ENCODE results near the gene GARIN3.
"Not testable (repeated sequence)": the region's sequence is repeated elsewhere in the genome, so short reads cannot be mapped to it uniquely, and the experiment has no call there.

The GARIN3 gene

DNA sequence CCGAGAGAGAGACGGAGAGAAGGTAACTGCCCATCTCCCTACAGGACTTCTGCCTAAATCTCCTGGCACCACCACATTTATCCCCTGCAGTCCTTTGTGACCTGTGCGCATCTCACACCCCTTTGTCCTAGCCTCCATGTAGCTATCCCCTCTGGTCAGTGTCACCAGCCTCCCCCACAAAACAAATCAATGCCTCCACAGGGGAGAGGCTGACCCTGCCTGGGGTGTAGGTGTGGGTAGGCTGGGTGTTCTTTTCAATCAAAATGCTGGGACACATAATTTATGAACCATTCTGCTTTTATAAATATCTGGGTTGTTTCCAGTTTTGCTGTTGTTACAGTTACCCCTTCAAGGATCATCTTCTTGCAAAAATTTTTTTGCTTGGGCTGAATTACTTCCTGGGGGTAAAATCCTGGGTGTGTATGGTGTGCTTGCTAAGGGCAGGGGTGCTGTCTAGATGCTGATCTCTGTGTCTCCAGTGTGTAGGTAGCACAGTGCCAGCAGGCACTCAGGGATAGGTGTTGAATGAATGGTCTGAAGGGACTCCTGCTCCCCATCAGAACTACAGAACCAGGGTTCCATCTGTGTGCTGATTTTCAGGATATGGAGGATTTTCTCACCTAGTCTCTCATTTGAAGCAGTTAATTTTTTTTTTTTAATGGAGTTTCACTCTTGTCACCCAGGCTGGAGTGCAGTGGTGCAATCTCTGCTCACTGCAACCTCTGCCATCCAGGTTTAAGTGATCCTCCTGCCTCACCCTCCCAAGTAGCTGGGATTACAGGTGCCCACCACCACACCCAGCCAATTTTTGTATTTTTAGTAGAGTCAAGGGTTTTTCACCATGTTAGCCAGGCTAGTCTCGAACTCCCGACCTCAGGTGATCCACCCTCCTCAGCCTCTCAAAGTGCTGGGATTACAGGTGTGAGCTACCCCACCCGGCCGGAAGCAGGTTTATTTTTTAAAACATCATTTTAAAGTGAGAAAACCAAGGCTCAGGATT is at the start of gene GARIN3:
Gene GARIN3, minus strand, starts transcription at position 51 of the 1,000 bp plus-strand sequence. CDS start 96 bp downstream, outside the sequence.
- DNase-seq (ENCODE audit: low read depth) = no peak

DNA sequence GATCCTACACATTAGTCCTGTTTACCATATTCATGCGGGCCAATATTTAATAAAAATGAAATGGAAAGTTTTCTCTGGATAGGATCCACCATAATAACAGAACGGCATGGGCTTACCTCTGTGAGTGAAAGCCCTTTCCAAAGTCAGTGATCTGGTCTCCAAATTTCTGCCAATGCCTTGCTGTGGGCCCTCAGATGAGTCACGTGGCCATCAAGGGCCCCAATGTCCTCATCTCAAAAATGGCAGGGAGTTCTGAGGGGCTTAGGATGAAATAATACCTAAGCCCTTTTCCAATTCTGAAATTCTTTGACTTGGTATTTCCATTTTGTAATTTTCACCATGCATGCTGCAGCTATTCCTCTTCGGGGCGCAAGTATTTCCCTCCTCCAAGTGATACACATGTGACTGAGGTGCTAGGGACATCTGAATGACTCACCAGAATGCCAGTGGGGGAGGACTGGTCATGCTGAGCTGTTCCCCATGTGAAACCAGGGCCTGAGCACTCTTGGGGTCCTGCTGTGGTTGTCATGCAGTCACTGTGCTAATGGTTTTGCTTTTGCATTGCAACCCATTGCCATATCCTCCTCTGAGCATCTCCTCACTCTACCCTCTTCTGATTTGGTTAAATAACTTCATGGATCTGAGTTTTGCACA is 49.6 kb upstream of the GARIN3 start:
- no peak for DNase-seq (ENCODE audit: low read depth)

GRCh38 chr5:157214861-157215513 is 48.9 kb upstream of the GARIN3 start:
- no peak for DNase-seq (ENCODE audit: low read depth)

DNA sequence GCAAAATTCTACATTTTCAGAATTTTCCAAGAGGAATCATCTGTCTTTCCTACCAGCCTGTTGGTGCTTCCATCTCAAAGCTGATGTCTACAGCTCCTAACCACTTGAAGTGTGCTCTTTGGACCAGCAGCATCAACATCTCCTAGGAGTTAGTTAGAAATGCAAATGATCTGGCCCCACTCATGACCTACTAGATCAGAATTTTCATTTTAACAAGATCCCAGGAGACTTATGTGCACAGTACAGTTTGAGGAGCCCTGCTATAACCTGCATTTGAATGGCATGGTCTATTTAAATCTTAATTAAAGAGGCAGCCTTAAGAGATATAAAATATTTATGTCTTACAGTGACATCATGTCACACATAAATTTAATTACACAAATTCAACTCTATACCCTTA is 48.4 kb upstream of the GARIN3 start:
- DNase-seq (ENCODE audit: low read depth) = no peak

- no peak for DNase-seq (ENCODE audit: low read depth)
Measured at GRCh38 chr5:157213527-157214243, 47.6 kb upstream of the GARIN3 start.

DNA sequence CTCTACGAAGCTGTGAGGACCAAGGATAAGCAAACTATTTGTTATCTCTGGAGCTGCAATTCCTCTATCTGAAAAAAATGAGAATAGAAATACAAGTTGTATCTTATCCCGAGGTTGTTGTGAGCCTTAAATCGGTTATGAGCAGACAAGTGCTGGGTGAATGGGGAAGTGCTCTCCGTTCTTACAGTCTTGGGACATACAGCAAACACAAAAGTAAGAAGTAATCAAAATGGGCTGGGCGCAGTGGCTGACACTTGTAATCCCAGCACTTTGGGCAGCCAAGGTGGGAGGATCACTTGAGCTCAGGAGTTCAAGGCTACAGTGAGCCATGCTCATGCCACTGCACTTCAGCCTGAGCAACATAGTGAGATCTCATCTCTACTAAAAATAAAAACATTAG is 46.2 kb upstream of the GARIN3 start:
- no peak for DNase-seq (ENCODE audit: low read depth)

- DNase-seq (ENCODE audit: low read depth) = not testable (repeated sequence)
Measured at GRCh38 chr5:157210652-157211051, 44.6 kb upstream of the GARIN3 start.

DNA sequence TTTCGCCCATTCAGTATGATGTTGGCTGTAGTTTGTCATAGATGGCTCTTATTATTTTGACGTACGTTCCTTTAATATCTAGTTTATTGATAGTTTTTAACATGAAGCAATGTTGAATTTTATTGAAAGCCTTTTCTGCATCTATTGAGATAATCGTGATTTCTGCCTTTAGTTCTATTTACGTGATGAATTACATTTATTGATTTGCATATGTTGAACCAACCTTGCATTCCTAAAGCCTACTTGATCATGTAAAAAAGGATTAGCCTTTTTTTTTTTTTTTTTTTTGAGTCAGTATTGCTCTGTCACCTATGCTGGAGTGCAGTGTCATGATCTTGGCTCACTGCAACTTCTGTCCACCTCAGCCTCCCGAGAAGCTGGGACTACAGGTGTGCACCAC is 39.6 kb upstream of the GARIN3 start:
- no peak for DNase-seq (ENCODE audit: low read depth)

- DNase-seq (ENCODE audit: low read depth) = no peak
Measured at GRCh38 chr5:157204765-157205164, 38.7 kb upstream of the GARIN3 start.

GRCh38 chr5:157203417-157203816 is 37.4 kb upstream of the GARIN3 start:
- no peak for DNase-seq (ENCODE audit: low read depth)

GRCh38 chr5:157201857-157202256 is 35.8 kb upstream of the GARIN3 start:
- no peak for DNase-seq (ENCODE audit: low read depth)

GRCh38 chr5:157198277-157198986 is 32.4 kb upstream of the GARIN3 start:
- no peak for DNase-seq (ENCODE audit: low read depth)

DNA sequence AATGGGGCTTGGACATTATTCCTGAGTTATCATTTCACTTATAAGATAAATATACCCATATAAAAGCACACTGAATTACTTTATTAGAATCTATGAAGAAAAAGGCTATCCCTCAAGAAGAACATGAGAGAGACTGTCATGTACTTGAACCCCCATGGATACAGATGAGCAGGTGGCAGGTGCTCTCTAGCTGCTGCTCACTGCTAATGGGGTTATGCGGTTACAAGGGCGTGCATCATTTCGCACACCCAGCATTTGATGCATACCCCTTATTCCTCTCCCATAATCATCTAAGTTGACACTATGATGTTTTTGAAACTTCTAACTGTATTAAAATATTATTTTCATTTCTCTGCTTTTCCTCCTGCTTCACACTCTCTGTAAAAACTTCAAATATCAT is 31.0 kb upstream of the GARIN3 start:
- DNase-seq (ENCODE audit: low read depth) = no peak

- no peak for DNase-seq (ENCODE audit: low read depth)
Measured at GRCh38 chr5:157196045-157196444, 30.0 kb upstream of the GARIN3 start.

- no peak for DNase-seq (ENCODE audit: low read depth)
Measured at GRCh38 chr5:157193699-157194424, 27.8 kb upstream of the GARIN3 start.

DNA sequence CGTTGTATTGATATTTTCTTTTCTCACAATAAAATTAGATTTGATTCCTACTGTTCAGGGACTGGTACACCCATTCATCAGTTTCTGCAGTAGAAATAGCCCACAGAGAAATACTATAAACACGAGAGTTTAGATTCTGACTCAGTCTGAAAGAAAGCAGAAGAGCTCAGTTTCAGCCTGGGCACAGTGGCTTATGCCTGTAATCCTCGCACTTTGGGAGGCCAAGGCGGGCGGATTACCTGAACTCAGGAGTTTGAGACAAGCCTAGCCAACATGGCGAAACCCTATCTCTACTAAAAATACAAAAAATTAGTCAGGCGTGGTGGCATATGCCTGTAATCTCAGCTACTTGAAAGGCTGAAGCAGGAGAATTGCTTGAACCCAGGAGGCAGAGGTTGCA is 23.2 kb upstream of the GARIN3 start:
- DNase-seq (ENCODE audit: low read depth) = no peak

DNA sequence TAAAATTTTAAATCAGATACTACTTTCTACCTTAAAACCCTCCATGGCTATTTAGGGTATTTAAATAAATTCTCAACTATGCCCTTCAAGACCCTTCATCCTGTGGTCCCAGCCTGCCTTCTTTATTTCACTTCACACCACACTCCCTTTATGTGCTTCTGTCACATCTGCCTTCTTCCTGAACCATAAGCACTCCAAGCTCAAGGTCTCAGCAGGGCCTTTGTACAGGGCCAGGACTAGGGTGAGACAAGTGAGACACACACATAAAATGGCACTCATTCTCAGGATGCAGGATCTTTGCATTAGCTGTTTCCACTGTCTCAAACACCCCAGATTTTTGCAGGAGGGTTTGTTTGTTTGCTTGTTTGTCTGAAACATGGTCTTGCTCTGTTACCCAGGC is 22.2 kb upstream of the GARIN3 start:
- no peak for DNase-seq (ENCODE audit: low read depth)

DNA sequence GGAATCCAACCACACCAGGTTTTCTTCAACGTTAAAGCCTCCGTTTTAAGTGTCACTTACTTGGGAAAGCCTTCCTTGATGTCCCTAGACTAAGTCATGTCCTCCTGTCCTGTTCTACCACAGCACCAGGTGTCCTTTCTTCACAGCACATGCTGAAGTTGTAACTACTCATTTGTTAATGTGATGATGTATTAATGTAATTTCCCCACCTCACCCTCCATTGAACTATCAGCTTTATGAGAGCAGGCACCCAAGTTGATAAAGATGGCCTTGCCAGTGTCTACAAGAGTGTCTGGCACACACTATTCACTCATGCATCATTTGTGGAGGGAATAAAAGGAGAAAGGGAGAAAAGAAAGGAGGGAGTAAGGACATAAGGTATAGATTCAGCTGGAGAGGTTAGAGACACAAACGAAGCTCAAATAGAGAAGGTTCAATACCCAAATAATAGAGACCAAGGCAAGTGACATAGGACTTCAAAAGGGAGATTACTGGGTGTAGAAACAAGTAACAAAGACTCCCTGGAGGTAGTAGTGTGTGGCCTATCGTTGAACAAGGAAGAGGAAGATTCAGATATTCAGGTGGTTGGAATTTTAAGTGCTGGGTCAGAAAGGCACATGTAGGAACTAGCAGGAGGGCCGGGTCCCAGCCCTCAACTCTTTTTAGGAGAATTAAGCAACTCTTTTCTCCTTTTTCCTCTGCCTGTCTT is 21.1 kb upstream of the GARIN3 start:
- DNase-seq (ENCODE audit: low read depth) = no peak

- no peak for DNase-seq (ENCODE audit: low read depth)
Measured at GRCh38 chr5:157186309-157187045, 20.4 kb upstream of the GARIN3 start.

All from activated T-cell treated with anti-CD3 and anti-CD28 coated beads for 24 hours (primary cell).